ENCODE results near the gene CHCHD3.

- TF ChIP-seq, protein P1, sequence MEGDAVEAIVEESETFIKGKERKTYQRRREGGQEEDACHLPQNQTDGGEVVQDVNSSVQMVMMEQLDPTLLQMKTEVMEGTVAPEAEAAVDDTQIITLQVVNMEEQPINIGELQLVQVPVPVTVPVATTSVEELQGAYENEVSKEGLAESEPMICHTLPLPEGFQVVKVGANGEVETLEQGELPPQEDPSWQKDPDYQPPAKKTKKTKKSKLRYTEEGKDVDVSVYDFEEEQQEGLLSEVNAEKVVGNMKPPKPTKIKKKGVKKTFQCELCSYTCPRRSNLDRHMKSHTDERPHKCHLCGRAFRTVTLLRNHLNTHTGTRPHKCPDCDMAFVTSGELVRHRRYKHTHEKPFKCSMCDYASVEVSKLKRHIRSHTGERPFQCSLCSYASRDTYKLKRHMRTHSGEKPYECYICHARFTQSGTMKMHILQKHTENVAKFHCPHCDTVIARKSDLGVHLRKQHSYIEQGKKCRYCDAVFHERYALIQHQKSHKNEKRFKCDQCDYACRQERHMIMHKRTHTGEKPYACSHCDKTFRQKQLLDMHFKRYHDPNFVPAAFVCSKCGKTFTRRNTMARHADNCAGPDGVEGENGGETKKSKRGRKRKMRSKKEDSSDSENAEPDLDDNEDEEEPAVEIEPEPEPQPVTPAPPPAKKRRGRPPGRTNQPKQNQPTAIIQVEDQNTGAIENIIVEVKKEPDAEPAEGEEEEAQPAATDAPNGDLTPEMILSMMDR (IDR thresholded peaks at IDR 0.05): no peak
- no peak for TF ChIP-seq EZH2phosphoT487 (IDR thresholded peaks at IDR 0.05)
These were observed 263.9 kb downstream of the CHCHD3 start for GRCh38 chr7:132817949-132818348.
